DOHH2 (cell line): Measurements from ENCODE around the gene SPATA6L.
A peak's percentile ranks its signal among the peaks of the same experiment; 100 is the strongest.

ENCODE experiments used
- H3F3A ChIP-seq: fragments of 200-600 bp; sonication (generic), shearing (Covaris generic); 2 replicates; pipeline ENCODE4 v1.6.0; 2016; ENCODE audit warnings: antibody characterized with exemption, mild to moderate bottlenecking; ENCODE audit not compliant: control insufficient read depth, insufficient read depth
- H3K27ac ChIP-seq: fragments of 200-600 bp; sonication (generic); 2 replicates; pipeline ENCODE4 v1.5.1; 2014; ENCODE audit warnings: low read depth, mild to moderate bottlenecking, low read length, moderate library complexity
- H3K27me3 ChIP-seq: fragments of 200-600 bp; sonication (generic); 2 replicates; pipeline ENCODE4 v1.6.1; 2014; ENCODE audit warnings: mild to moderate bottlenecking, low read length, mixed read lengths; ENCODE audit not compliant: control insufficient read depth
- H3K36me3 ChIP-seq: fragments of 200-600 bp; sonication (generic); 2 replicates; pipeline ENCODE4 v1.6.1; 2014; ENCODE audit warnings: mild to moderate bottlenecking, low read length, moderate library complexity, mixed read lengths; ENCODE audit not compliant: control insufficient read depth
- H3K4me1 ChIP-seq: fragments of 200-600 bp; sonication (generic); 2 replicates; pipeline ENCODE4 v1.6.1; 2014; ENCODE audit warnings: mild to moderate bottlenecking, low read length, mixed read lengths; ENCODE audit not compliant: control insufficient read depth
- H3K4me2 ChIP-seq: fragments of 200-600 bp; sonication (generic); 2 replicates; pipeline ENCODE4 v1.6.0; 2014; ENCODE audit warnings: mild to moderate bottlenecking, low read length, moderate library complexity
- H3K4me3 ChIP-seq: fragments of 200-600 bp; sonication (generic); 2 replicates; pipeline ENCODE4 v1.5.1; 2014; ENCODE audit warnings: mild to moderate bottlenecking, low read length, mixed read lengths
- H3K79me2 ChIP-seq: fragments of 200-600 bp; sonication (generic); 2 replicates; pipeline ENCODE4 v1.6.1; 2014; ENCODE audit warnings: mild to moderate bottlenecking, low read length, mixed read lengths; ENCODE audit not compliant: control insufficient read depth
- H3K9me2 ChIP-seq: fragments of 200-600 bp; sonication (generic); replicated peaks from 2 replicates; pipeline ENCODE4 v1.6.1; 2014; ENCODE audit warnings: mild to moderate bottlenecking, low read length, mixed read lengths; ENCODE audit not compliant: control insufficient read depth
- H3K9me3 ChIP-seq: fragments of 200-600 bp; sonication (generic); 2 replicates; pipeline ENCODE4 v1.6.1; 2014; ENCODE audit warnings: antibody characterized with exemption, low read length, mixed read lengths; ENCODE audit not compliant: control insufficient read depth, insufficient read depth
- H4K20me1 ChIP-seq: fragments of 200-600 bp; sonication (generic); 2 replicates; pipeline ENCODE4 v1.6.0; 2014; ENCODE audit warnings: low read depth, mild to moderate bottlenecking, antibody characterized with exemption, low read length, moderate library complexity; ENCODE audit not compliant: control insufficient read depth, insufficient read depth
- CTCF ChIP-seq: fragments of 200-600 bp; sonication (generic); IDR thresholded peaks from one replicate; pipeline ENCODE4 v1.5.1; 2014; ENCODE audit warnings: antibody characterized with exemption, mild to moderate bottlenecking, low read depth, low read length; ENCODE audit not compliant: poor library complexity, severe bottlenecking
- EZH2phosphoT487 ChIP-seq: fragments of 200-600 bp; sonication (generic); IDR thresholded peaks from 2 replicates; pipeline ENCODE4 v1.6.1; 2017; ENCODE audit warnings: borderline replicate concordance, mild to moderate bottlenecking, antibody characterized with exemption, low read length, moderate library complexity, mixed read lengths

The SPATA6L gene

GRCh38 chr9:4680750-4681149 is 14.5 kb upstream of the SPATA6L start:
- Histone ChIP-seq H3K9me2 (no peaks in the 10 kb centered on the region), H3K4me1 (peaks cover 19% of the 10 kb centered on the region), H3K4me3 (peak overlapping the region; percentile 96), H3K27ac (no peak overlapping the region), H3K9me3 (no peaks in the 10 kb centered on the region), H3K27me3 (no peaks in the 10 kb centered on the region), H3K36me3 (peaks cover 22% of the 10 kb centered on the region), H4K20me1 (0 out of 2 replicates have a peak, but pooled peaks cover 3% of the 10 kb centered on the region), H3F3A (no peaks in the 10 kb centered on the region), H3K79me2 (peaks cover 40% of the 10 kb centered on the region), H3K4me2 (peak overlapping the region; percentile 72)
- no peak for TF ChIP-seq EZH2phosphoT487
- TF ChIP-seq CTCF = no peak

GRCh38 chr9:4680173-4680525 is 13.9 kb upstream of the SPATA6L start:
- Histone ChIP-seq H3K4me2 (peak overlapping the region; percentile 72), H3K4me1 (peaks cover 19% of the 10 kb centered on the region), H3K27ac (peak overlapping the region; percentile 76), H3K27me3 (no peaks in the 10 kb centered on the region), H3K9me3 (no peaks in the 10 kb centered on the region), H3K4me3 (peak overlapping the region; percentile 96), H3K9me2 (no peaks in the 10 kb centered on the region), H3F3A (no peaks in the 10 kb centered on the region), H4K20me1 (0 out of 2 replicates have a peak, but pooled peaks cover 3% of the 10 kb centered on the region), H3K79me2 (peaks cover 40% of the 10 kb centered on the region), H3K36me3 (peaks cover 16% of the 10 kb centered on the region)
- TF ChIP-seq EZH2phosphoT487 = no peak
- no peak for TF ChIP-seq CTCF

- Histone ChIP-seq H3K79me2 (peaks cover 40% of the 10 kb centered on the region), H3K4me2 (peak within 1 kb of the TSS; percentile 72), H4K20me1 (0 out of 2 replicates have a peak, but pooled peaks cover 3% of the 10 kb centered on the region), H3K9me3 (no peaks in the 10 kb centered on the region), H3K9me2 (no peaks in the 10 kb centered on the region), H3K27ac (peak within 1 kb of the TSS; percentile 76), H3K4me1 (peaks cover 19% of the 10 kb centered on the region), H3F3A (no peaks in the 10 kb centered on the region), H3K27me3 (no peaks in the 10 kb centered on the region), H3K36me3 (peaks cover 10% of the 10 kb centered on the region), H3K4me3 (peak within 1 kb of the TSS; percentile 96)
- TF ChIP-seq CTCF (peak; percentile 59), EZH2phosphoT487 (no peak)
Observed at GRCh38 chr9:4679268-4680172, 13.2 kb upstream of the SPATA6L start, which contains the start of gene CDC37L1. TSS of gene CDC37L1 (plus strand) at chr9:4679569. CDS start at chr9:4679768, 199 bp downstream.
